Sigmoid colon (tissue), 4 donors: ENCODE data around the gene ARRB2.
"Not testable (repeated sequence)": the region's sequence is repeated elsewhere in the genome, so short reads cannot be mapped to it uniquely, and the experiment has no call there.

ENCODE experiments used
- EP300 ChIP-seq, 4 donors: sonication (generic); formaldehyde crosslinking; IDR thresholded peaks; one replicate each; pipeline ENCODE4 v1.6.1; 2017; ENCODE audit warnings: antibody characterized with exemption in 4 of 4
- POLR2A ChIP-seq, 2 donors: fragments of 450-650 bp; IDR thresholded peaks; one replicate each; pipeline ENCODE4 v1.6.1; 2016; ENCODE audit warnings: antibody characterized with exemption in 2 of 2, mild to moderate bottlenecking in 2 of 2, moderate library complexity in 2 of 2
- POLR2AphosphoS5 ChIP-seq, 4 donors: sonication (generic); formaldehyde crosslinking; IDR thresholded peaks; one replicate each; pipeline ENCODE4 v1.6.1; 2017; ENCODE audit warnings: antibody characterized with exemption in 4 of 4
- TF ChIP-seq, protein P1 (sequence below), 4 experiments: fragments of 450-650 bp in 3 of 4; fragments of 200-600 bp in 1 of 4; IDR thresholded peaks; one replicate each; pipeline ENCODE4 v1.5.1; 2016 to 2019; ENCODE audit warnings: antibody characterized with exemption in 4 of 4, mild to moderate bottlenecking in 3 of 4, moderate library complexity in 2 of 4

DNA sequence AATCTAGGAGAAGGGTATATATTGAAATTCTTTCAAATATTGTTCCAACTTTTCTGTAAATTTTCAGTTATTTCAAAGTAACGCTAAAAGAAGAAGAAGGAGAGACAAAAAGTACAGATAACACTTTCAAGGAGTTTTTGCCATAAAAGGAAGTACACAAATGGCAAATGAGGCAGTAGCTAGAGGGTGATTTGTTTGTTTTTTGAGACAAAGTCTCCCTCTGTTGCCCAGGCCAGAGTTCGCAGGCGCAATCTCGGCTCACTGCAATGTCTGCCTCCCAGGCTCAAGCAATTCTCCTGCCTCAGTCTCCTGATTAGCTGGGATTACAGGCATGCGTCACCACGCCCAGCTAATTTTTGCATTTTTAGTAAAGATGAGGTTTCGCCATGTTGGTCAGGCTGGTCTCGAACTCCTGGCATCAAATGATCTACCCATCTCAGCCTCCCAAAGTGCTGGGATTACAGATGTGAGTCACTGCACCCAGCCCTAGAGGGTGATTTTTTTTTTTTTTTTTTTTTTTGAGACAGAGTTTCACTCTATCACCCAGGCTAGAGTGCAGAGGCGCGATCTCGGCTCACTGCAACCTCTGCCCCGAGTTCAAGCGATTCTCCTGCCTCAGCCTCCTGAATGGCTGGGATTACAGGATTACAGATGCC is 10.9 kb upstream of the ARRB2 start:
- TF ChIP-seq, protein P1, sequence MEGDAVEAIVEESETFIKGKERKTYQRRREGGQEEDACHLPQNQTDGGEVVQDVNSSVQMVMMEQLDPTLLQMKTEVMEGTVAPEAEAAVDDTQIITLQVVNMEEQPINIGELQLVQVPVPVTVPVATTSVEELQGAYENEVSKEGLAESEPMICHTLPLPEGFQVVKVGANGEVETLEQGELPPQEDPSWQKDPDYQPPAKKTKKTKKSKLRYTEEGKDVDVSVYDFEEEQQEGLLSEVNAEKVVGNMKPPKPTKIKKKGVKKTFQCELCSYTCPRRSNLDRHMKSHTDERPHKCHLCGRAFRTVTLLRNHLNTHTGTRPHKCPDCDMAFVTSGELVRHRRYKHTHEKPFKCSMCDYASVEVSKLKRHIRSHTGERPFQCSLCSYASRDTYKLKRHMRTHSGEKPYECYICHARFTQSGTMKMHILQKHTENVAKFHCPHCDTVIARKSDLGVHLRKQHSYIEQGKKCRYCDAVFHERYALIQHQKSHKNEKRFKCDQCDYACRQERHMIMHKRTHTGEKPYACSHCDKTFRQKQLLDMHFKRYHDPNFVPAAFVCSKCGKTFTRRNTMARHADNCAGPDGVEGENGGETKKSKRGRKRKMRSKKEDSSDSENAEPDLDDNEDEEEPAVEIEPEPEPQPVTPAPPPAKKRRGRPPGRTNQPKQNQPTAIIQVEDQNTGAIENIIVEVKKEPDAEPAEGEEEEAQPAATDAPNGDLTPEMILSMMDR (IDR thresholded peaks at IDR 0.05) = not testable (repeated sequence)
- not testable (repeated sequence) for TF ChIP-seq EP300, POLR2AphosphoS5, POLR2A (IDR thresholded peaks at IDR 0.05)
